ENCODE data around the gene GAPVD1.

DNA sequence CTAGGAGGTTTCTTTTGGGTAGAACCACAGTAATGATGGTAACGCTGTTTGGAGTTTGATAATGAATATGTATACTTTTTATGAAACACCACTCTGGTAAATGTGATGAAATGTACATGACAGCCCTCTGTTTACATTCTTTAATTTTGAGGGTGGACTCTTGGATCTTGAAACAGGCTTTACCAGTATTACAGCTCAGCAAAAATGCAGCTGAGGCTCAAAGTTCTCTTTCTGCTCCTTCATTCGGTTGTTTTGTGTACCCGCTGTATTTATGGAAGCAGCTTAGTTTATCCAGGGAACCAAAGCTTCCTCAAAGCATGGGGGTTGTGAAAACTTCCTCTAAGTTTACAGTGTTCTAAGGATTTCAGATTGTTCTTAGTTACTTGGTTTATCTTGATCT is 11.1 kb downstream of the GAPVD1 start:
- TF ChIP-seq, protein P1, sequence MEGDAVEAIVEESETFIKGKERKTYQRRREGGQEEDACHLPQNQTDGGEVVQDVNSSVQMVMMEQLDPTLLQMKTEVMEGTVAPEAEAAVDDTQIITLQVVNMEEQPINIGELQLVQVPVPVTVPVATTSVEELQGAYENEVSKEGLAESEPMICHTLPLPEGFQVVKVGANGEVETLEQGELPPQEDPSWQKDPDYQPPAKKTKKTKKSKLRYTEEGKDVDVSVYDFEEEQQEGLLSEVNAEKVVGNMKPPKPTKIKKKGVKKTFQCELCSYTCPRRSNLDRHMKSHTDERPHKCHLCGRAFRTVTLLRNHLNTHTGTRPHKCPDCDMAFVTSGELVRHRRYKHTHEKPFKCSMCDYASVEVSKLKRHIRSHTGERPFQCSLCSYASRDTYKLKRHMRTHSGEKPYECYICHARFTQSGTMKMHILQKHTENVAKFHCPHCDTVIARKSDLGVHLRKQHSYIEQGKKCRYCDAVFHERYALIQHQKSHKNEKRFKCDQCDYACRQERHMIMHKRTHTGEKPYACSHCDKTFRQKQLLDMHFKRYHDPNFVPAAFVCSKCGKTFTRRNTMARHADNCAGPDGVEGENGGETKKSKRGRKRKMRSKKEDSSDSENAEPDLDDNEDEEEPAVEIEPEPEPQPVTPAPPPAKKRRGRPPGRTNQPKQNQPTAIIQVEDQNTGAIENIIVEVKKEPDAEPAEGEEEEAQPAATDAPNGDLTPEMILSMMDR (IDR thresholded peaks at IDR 0.05; ENCODE audit: low read depth, low read length): no peak
- TF ChIP-seq EZH2phosphoT487 (IDR thresholded peaks at IDR 0.05; ENCODE audit: low read depth): no peak
